Measurements from ENCODE around the gene RALGAPA2. TPM values are rescaled to one million over a fixed set of nuclear protein-coding genes. Genes with fewer than 3 reads are reported as not detected.

The RALGAPA2 gene
- total and polyA plus RNA-seq, 3 donors from 2014 or later, result 26.9 to 61.5 (median 59.2) TPM

DNA sequence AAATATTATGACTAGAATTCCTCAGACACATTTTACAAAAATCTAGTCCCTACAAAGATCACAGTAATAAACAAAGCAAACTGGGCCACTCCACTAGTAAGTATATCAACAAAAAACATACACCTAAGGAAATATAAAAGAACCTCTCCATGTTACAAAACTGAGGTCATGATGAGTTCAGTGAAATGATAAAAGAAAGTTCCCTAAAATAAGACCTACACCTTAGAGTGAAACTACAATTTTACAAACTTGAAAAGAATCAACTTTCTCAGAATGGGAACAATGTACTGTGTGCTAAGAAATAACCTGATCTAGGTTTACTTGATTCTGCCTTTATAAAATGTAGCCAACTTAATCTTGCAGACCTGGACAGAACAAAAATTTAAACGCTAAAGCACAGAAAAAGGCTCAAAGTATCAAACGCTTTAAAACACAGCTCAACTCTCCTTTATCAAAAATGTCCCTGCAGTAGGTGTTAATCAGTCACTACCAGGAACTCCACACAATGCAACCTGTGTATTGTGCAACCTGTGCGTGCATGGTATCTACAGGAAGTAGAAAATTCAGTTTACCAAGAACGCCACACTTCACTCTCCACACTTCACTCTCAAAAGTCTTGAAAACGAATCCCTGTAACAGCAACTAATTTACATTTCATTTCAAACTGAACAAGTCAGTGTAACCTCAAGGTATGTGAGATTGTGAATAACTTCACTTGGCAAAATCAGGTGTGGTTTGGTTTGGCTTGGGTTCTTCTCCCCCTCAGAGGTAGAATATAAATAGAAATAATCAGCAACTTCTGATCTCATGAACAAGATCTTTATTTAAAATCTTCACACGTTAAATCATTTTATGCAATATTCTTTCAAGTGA lies 1.8 kb downstream of the RALGAPA2 start:
- Histone ChIP-seq H3K4me3 (no peak overlapping the region), H3K27me3 (no peaks in the 10 kb centered on the region), H3K4me1 (peaks cover 9% of the 10 kb centered on the region), H3K9me3 (no peaks in the 10 kb centered on the region), H3K36me3 (ENCODE audit: low read depth, missing control alignments) (no peaks in the 10 kb centered on the region), H3K27ac (peak overlapping the region in 1 of 2 donors; percentile 95)
- no peak for TF ChIP-seq POLR2A (IDR thresholded peaks at IDR 0.05)
- TF ChIP-seq, protein P1, sequence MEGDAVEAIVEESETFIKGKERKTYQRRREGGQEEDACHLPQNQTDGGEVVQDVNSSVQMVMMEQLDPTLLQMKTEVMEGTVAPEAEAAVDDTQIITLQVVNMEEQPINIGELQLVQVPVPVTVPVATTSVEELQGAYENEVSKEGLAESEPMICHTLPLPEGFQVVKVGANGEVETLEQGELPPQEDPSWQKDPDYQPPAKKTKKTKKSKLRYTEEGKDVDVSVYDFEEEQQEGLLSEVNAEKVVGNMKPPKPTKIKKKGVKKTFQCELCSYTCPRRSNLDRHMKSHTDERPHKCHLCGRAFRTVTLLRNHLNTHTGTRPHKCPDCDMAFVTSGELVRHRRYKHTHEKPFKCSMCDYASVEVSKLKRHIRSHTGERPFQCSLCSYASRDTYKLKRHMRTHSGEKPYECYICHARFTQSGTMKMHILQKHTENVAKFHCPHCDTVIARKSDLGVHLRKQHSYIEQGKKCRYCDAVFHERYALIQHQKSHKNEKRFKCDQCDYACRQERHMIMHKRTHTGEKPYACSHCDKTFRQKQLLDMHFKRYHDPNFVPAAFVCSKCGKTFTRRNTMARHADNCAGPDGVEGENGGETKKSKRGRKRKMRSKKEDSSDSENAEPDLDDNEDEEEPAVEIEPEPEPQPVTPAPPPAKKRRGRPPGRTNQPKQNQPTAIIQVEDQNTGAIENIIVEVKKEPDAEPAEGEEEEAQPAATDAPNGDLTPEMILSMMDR (IDR thresholded peaks at IDR 0.05), result no peak
- no peak for DNase-seq
- 35% methylated on average over 6 of the region's 6 CpGs for WGBS, 2 donors
- intact Hi-C loops (cut with DNase I; ENCODE audit: low total_unique reads), result no loop called here

DNA sequence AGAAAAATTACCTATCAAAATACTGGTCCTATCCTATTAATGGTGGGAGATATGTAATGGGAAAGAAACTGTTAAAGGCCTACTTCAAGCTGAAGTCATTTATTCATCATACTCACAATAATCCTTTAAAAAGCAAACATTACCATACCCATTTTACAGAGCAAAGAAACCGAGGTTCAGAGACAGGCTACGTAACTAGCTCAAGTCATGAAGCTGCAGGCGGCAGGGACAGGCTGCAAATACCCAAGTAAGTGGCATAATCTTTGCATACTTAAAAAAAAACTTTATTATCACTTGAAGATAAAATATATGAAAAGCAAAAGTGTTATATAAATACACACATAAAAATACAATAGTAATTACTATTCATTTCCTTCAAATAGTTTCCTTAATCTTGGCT lies 2.6 kb downstream of the RALGAPA2 start:
- intact Hi-C loops (cut with DNase I; ENCODE audit: low total_unique reads), result no loop called here
- DNase-seq, result no peak
- Histone ChIP-seq H3K4me1 (peaks cover 9% of the 10 kb centered on the region), H3K27me3 (no peaks in the 10 kb centered on the region), H3K4me3 (no peak overlapping the region), H3K36me3 (ENCODE audit: low read depth, missing control alignments) (no peaks in the 10 kb centered on the region), H3K27ac (peak overlapping the region; percentile 12 to 42), H3K9me3 (no peaks in the 10 kb centered on the region)
- TF ChIP-seq, protein P1 (IDR thresholded peaks at IDR 0.05), result no peak
- no peak for TF ChIP-seq POLR2A (IDR thresholded peaks at IDR 0.05)
- 70 to 77% methylated on average over 3 of the region's 3 CpGs for WGBS, 2 donors

DNA sequence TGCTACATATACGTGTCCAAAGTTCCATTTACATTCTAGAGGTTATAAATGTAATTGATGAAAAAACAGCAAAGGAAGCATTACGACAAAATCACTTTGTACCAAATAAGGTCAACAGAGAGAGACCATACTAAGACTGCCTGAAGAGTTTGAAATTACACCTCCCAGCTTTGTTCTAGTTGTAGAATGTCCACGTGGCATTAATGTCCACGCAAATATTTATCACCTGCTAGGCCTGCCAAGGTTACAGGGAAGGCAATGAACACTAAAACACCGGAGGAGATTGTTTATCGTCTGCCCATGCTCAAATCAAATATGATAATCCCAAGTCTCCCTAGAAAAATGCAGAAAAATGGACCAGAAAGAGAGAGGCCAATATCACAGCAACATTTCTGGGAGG lies 6.2 kb downstream of the RALGAPA2 start:
- 62 to 78% methylated on average over 6 of the region's 6 CpGs for WGBS, 2 donors
- H3K4me3 ChIP-seq, result no peak overlapping the region
- TF ChIP-seq POLR2A (IDR thresholded peaks at IDR 0.05), result no peak
- TF ChIP-seq, protein P1 (IDR thresholded peaks at IDR 0.05), result no peak
- peaks cover 7% of the 10 kb centered on the region for H3K4me1 ChIP-seq
- no peak overlapping the region for H3K27ac ChIP-seq
- no peak for DNase-seq
- H3K9me3 ChIP-seq, result no peaks in the 10 kb centered on the region
- no peaks in the 10 kb centered on the region for H3K27me3 ChIP-seq
- H3K36me3 ChIP-seq (ENCODE audit: low read depth, missing control alignments), result no peaks in the 10 kb centered on the region
- intact Hi-C loops (cut with DNase I; ENCODE audit: low total_unique reads), result no loop called here

DNA sequence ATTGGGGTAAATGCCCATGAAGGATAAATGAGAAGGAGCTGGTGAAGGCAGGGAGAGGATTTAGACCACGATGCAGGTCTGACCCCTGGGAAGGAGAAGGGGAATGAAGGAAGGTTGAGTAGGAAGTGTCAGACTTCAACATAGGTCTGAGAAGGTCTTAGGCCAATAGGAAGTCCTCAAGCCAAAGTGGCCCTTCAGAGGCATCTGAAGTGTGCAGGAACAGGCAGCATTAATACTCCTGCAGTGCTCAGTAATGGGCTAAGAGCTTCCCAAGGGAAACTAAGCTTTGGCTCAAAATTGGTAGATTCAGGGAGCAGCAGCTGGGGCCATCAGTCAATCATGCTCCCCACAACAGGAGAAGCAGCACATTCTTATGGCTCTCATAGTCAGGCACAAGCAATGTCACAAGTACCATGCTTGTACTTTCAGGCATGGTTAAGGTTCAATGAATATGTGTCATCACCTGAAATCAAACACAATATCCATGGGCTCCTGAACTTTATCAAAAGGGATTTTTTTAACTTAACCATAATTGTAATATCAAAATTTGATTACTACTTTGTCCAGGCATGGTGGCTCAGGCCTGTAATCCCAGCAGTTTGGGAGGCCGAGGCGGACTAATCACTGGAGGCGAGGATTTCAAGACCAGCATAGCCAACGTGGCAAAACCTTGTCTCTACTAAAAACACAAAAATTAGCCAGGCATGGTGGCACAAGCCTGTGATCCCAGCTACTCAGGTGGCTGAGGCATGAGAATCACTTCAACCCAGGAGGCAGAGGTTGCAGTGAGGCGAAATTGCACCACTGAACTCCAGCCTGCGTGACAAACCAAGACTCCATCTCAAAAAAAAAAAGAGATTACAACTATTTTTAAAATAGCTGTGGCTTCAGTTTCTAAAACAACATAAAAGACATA lies 9.9 kb downstream of the RALGAPA2 start:
- no peak overlapping the region for H3K4me3 ChIP-seq
- H3K27me3 ChIP-seq, result no peaks in the 10 kb centered on the region
- no peaks in the 10 kb centered on the region for H3K9me3 ChIP-seq
- intact Hi-C loops (cut with DNase I; ENCODE audit: low total_unique reads), result no loop called here
- whole genome bisulfite sequencing, 2 donors, result 95% methylated on average over 7 of the region's 7 CpGs
- DNase-seq, result no peak
- H3K4me1 ChIP-seq, result no peaks in the 10 kb centered on the region
- H3K36me3 ChIP-seq (ENCODE audit: low read depth, missing control alignments), result no peaks in the 10 kb centered on the region
- TF ChIP-seq POLR2A (IDR thresholded peaks at IDR 0.05), result no peak
- TF ChIP-seq, protein P1 (IDR thresholded peaks at IDR 0.05), result no peak
- H3K27ac ChIP-seq, result no peak overlapping the region

Data from testis (tissue), 3 donors.